GM23248 (cell line): Measurements from ENCODE around the gene PLD4.

Source experiments
- EZH2 ChIP-seq: fragments of 200-600 bp; sonication (generic); IDR thresholded peaks from 2 replicates; pipeline ENCODE4 v1.6.1; 2018; ENCODE audit warnings: antibody characterized with exemption, mild to moderate bottlenecking; ENCODE audit not compliant: insufficient read depth, poor library complexity, severe bottlenecking
- EZH2phosphoT487 ChIP-seq: fragments of 200-600 bp; sonication (generic); IDR thresholded peaks from 2 replicates; pipeline ENCODE4 v1.6.1; 2018; ENCODE audit warnings: antibody characterized with exemption, moderate library complexity, mild to moderate bottlenecking, low read depth; ENCODE audit not compliant: insufficient read depth

- TF ChIP-seq EZH2phosphoT487 (no peak), EZH2 (no peak)
Observed at GRCh38 chr14:104932676-104933631, 8.3 kb downstream of the PLD4 start.
